ENCODE results near the gene SNTA1. TPM values are rescaled to one million over a fixed set of nuclear protein-coding genes. Genes with fewer than 3 reads are reported as not detected.
"Not testable (repeated sequence)": the region's sequence is repeated elsewhere in the genome, so short reads cannot be mapped to it uniquely, and the experiment has no call there.

Gene SNTA1
- total and polyA plus RNA-seq, 5 donors from 2014 or later, result 3.8 to 8.0 (median 5.6) TPM

GRCh38 chr20:33483186-33483585, 39.6 kb upstream of the SNTA1 start:
- not testable (repeated sequence) for ATAC-seq (ENCODE audit: low read depth in 2 of 2)

GRCh38 chr20:33482581-33482980, 39.0 kb upstream of the SNTA1 start:
- ATAC-seq (ENCODE audit: low read depth in 2 of 2), result no peak

More at GRCh38 chr20:33483186-33483585, 39.6 kb upstream of the SNTA1 start:
- H3K27ac Mint-ChIP-seq, result peak overlapping the region in 1 of 3 donors; percentile 1
- not testable (repeated sequence) for H3K9me3 Mint-ChIP-seq; DNase-seq; H3K4me1 Mint-ChIP-seq; H3K36me3 ChIP-seq (ENCODE audit: control insufficient read depth, insufficient read depth, low read length); H3K27me3 ChIP-seq (ENCODE audit: control insufficient read depth, insufficient read depth, low read length); H3K27ac ChIP-seq (ENCODE audit: insufficient read depth, low read length, poor library complexity, severe bottlenecking); H3K4me3 Mint-ChIP-seq; H3K9me3 ChIP-seq (ENCODE audit: control insufficient read depth in 2 of 2, low read length in 2 of 2); H3K27me3 Mint-ChIP-seq; H3K4me1 ChIP-seq (ENCODE audit: control insufficient read depth, insufficient read depth, low read length, poor library complexity, severe bottlenecking); H3K4me3 ChIP-seq (ENCODE audit: low read depth, low read length); H3K36me3 Mint-ChIP-seq

GRCh38 chr20:33481431-33481941, 37.9 kb upstream of the SNTA1 start:
- H3K36me3 ChIP-seq (ENCODE audit: control insufficient read depth, insufficient read depth, low read length), result no peaks in the 10 kb centered on the region
- DNase-seq (no peak), ATAC-seq (ENCODE audit: low read depth in 2 of 2) (no peak)
- Mint-ChIP-seq H3K27ac (no peak overlapping the region), H3K4me1 (peaks cover 0 to 2% (median 0%) of the 10 kb centered on the region in 4 donors), H3K27me3 (no peaks in the 10 kb centered on the region), H3K9me3 (peaks cover 0 to 1% (median 0%) of the 10 kb centered on the region in 7 donors), H3K36me3 (no peaks in the 10 kb centered on the region), H3K4me3 (no peak overlapping the region)
- no peaks in the 10 kb centered on the region for H3K27me3 ChIP-seq (ENCODE audit: control insufficient read depth, insufficient read depth, low read length)
- H3K4me1 ChIP-seq (ENCODE audit: control insufficient read depth, insufficient read depth, low read length, poor library complexity, severe bottlenecking), result no peaks in the 10 kb centered on the region
- H3K9me3 ChIP-seq (ENCODE audit: control insufficient read depth in 2 of 2, low read length in 2 of 2), result no peaks in the 10 kb centered on the region
- H3K27ac ChIP-seq (ENCODE audit: insufficient read depth, low read length, poor library complexity, severe bottlenecking), result no peak overlapping the region
- H3K4me3 ChIP-seq (ENCODE audit: low read depth, low read length), result no peak overlapping the region

More at GRCh38 chr20:33482581-33482980, 39.0 kb upstream of the SNTA1 start:
- Histone ChIP-seq H3K27ac (ENCODE audit: insufficient read depth, low read length, poor library complexity, severe bottlenecking) (no peak overlapping the region), H3K27me3 (ENCODE audit: control insufficient read depth, insufficient read depth, low read length) (no peaks in the 10 kb centered on the region), H3K4me1 (ENCODE audit: control insufficient read depth, insufficient read depth, low read length, poor library complexity, severe bottlenecking) (no peaks in the 10 kb centered on the region), H3K9me3 (ENCODE audit: control insufficient read depth in 2 of 2, low read length in 2 of 2) (no peaks in the 10 kb centered on the region), H3K4me3 (ENCODE audit: low read depth, low read length) (no peak overlapping the region), H3K36me3 (ENCODE audit: control insufficient read depth, insufficient read depth, low read length) (no peaks in the 10 kb centered on the region)
- DNase-seq, result no peak
- no peaks in the 10 kb centered on the region for H3K27me3 Mint-ChIP-seq
- peak overlapping the region in 2 of 3 donors; percentile 1 to 29 for H3K27ac Mint-ChIP-seq
- no peak overlapping the region for H3K4me3 Mint-ChIP-seq
- no peaks in the 10 kb centered on the region for H3K36me3 Mint-ChIP-seq
- peaks cover 0 to 1% (median 0%) of the 10 kb centered on the region in 7 donors for H3K9me3 Mint-ChIP-seq
- peaks cover 0 to 2% (median 0%) of the 10 kb centered on the region in 4 donors for H3K4me1 Mint-ChIP-seq

GRCh38 chr20:33480048-33480447, 36.5 kb upstream of the SNTA1 start:
- no peaks in the 10 kb centered on the region for H3K36me3 Mint-ChIP-seq
- DNase-seq, result no peak
- H3K9me3 Mint-ChIP-seq, result peaks cover 0 to 1% (median 0%) of the 10 kb centered on the region in 7 donors
- Histone ChIP-seq H3K4me1 (ENCODE audit: control insufficient read depth, insufficient read depth, low read length, poor library complexity, severe bottlenecking) (no peaks in the 10 kb centered on the region), H3K27me3 (ENCODE audit: control insufficient read depth, insufficient read depth, low read length) (no peaks in the 10 kb centered on the region), H3K9me3 (ENCODE audit: control insufficient read depth in 2 of 2, low read length in 2 of 2) (no peaks in the 10 kb centered on the region), H3K36me3 (ENCODE audit: control insufficient read depth, insufficient read depth, low read length) (no peaks in the 10 kb centered on the region), H3K4me3 (ENCODE audit: low read depth, low read length) (no peak overlapping the region), H3K27ac (ENCODE audit: insufficient read depth, low read length, poor library complexity, severe bottlenecking) (no peak overlapping the region)
- H3K4me3 Mint-ChIP-seq, result no peak overlapping the region
- no peaks in the 10 kb centered on the region for H3K27me3 Mint-ChIP-seq
- peaks cover 0 to 2% (median 0%) of the 10 kb centered on the region in 4 donors for H3K4me1 Mint-ChIP-seq
- H3K27ac Mint-ChIP-seq, result no peak overlapping the region
- no peak for ATAC-seq (ENCODE audit: low read depth in 2 of 2)

GRCh38 chr20:33477386-33478234, 34.0 kb upstream of the SNTA1 start:
- H3K9me3 Mint-ChIP-seq, result peaks cover 0 to 1% (median 0%) of the 10 kb centered on the region in 7 donors
- ATAC-seq (ENCODE audit: low read depth in 2 of 2) (no peak), DNase-seq (no peak)
- H3K36me3 ChIP-seq (ENCODE audit: control insufficient read depth, insufficient read depth, low read length), result no peaks in the 10 kb centered on the region
- no peaks in the 10 kb centered on the region for H3K36me3 Mint-ChIP-seq
- no peak overlapping the region for H3K27ac ChIP-seq (ENCODE audit: insufficient read depth, low read length, poor library complexity, severe bottlenecking)
- peaks cover 0 to 2% (median 0%) of the 10 kb centered on the region in 4 donors for H3K4me1 Mint-ChIP-seq
- H3K27ac Mint-ChIP-seq, result peak overlapping the region in 2 of 3 donors; percentile 15 to 49
- H3K4me1 ChIP-seq (ENCODE audit: control insufficient read depth, insufficient read depth, low read length, poor library complexity, severe bottlenecking), result no peaks in the 10 kb centered on the region
- H3K27me3 ChIP-seq (ENCODE audit: control insufficient read depth, insufficient read depth, low read length), result no peaks in the 10 kb centered on the region
- H3K9me3 ChIP-seq (ENCODE audit: control insufficient read depth in 2 of 2, low read length in 2 of 2), result no peaks in the 10 kb centered on the region
- no peak overlapping the region for H3K4me3 Mint-ChIP-seq
- H3K4me3 ChIP-seq (ENCODE audit: low read depth, low read length), result no peak overlapping the region
- H3K27me3 Mint-ChIP-seq, result no peaks in the 10 kb centered on the region

GRCh38 chr20:33475381-33476152, 32.0 kb upstream of the SNTA1 start:
- DNase-seq, result no peak
- H3K4me3 ChIP-seq (ENCODE audit: low read depth, low read length), result no peak overlapping the region
- no peak for ATAC-seq (ENCODE audit: low read depth in 2 of 2)
- Mint-ChIP-seq H3K4me1 (peaks cover 0 to 2% (median 0%) of the 10 kb centered on the region in 4 donors), H3K27ac (no peak overlapping the region), H3K4me3 (no peak overlapping the region), H3K9me3 (peaks cover 0 to 1% (median 0%) of the 10 kb centered on the region in 7 donors), H3K27me3 (no peaks in the 10 kb centered on the region), H3K36me3 (no peaks in the 10 kb centered on the region)
- H3K4me1 ChIP-seq (ENCODE audit: control insufficient read depth, insufficient read depth, low read length, poor library complexity, severe bottlenecking), result no peaks in the 10 kb centered on the region
- no peaks in the 10 kb centered on the region for H3K9me3 ChIP-seq (ENCODE audit: control insufficient read depth in 2 of 2, low read length in 2 of 2)
- no peaks in the 10 kb centered on the region for H3K36me3 ChIP-seq (ENCODE audit: control insufficient read depth, insufficient read depth, low read length)
- H3K27ac ChIP-seq (ENCODE audit: insufficient read depth, low read length, poor library complexity, severe bottlenecking), result no peak overlapping the region
- no peaks in the 10 kb centered on the region for H3K27me3 ChIP-seq (ENCODE audit: control insufficient read depth, insufficient read depth, low read length)

- Mint-ChIP-seq H3K4me3 (no peak overlapping the region), H3K4me1 (peaks cover 0 to 2% (median 0%) of the 10 kb centered on the region in 4 donors), H3K9me3 (peaks cover 0 to 1% (median 0%) of the 10 kb centered on the region in 7 donors), H3K27ac (no peak overlapping the region), H3K27me3 (no peaks in the 10 kb centered on the region), H3K36me3 (no peaks in the 10 kb centered on the region)
- Histone ChIP-seq H3K9me3 (ENCODE audit: control insufficient read depth in 2 of 2, low read length in 2 of 2) (no peaks in the 10 kb centered on the region), H3K4me1 (ENCODE audit: control insufficient read depth, insufficient read depth, low read length, poor library complexity, severe bottlenecking) (no peaks in the 10 kb centered on the region), H3K27ac (ENCODE audit: insufficient read depth, low read length, poor library complexity, severe bottlenecking) (no peak overlapping the region), H3K4me3 (ENCODE audit: low read depth, low read length) (no peak overlapping the region), H3K36me3 (ENCODE audit: control insufficient read depth, insufficient read depth, low read length) (no peaks in the 10 kb centered on the region), H3K27me3 (ENCODE audit: control insufficient read depth, insufficient read depth, low read length) (no peaks in the 10 kb centered on the region)
- DNase-seq (no peak), ATAC-seq (ENCODE audit: low read depth in 2 of 2) (no peak)
These were observed 31.4 kb upstream of the SNTA1 start for GRCh38 chr20:33474963-33475362.

All from CD4-positive, CD25-positive, alpha-beta regulatory T cell (primary cell).